ENCODE results near the gene ANKRD45.
"Not testable (repeated sequence)": the region's sequence is repeated elsewhere in the genome, so short reads cannot be mapped to it uniquely, and the experiment has no call there.

ANKRD45 gene

GRCh38 chr1:173669491-173669941 is at the start of gene ANKRD45:
Gene ANKRD45, minus strand, starts transcription at chr1:173669851. Its CDS starts 10,433 bp downstream, at chr1:173659418.
- no peak for DNase-seq

- no peak for DNase-seq
These were observed 47.6 kb upstream of the ANKRD45 start for GRCh38 chr1:173717238-173717637.

GRCh38 chr1:173715538-173715844 is 45.8 kb upstream of the ANKRD45 start:
- no peak for DNase-seq

DNA sequence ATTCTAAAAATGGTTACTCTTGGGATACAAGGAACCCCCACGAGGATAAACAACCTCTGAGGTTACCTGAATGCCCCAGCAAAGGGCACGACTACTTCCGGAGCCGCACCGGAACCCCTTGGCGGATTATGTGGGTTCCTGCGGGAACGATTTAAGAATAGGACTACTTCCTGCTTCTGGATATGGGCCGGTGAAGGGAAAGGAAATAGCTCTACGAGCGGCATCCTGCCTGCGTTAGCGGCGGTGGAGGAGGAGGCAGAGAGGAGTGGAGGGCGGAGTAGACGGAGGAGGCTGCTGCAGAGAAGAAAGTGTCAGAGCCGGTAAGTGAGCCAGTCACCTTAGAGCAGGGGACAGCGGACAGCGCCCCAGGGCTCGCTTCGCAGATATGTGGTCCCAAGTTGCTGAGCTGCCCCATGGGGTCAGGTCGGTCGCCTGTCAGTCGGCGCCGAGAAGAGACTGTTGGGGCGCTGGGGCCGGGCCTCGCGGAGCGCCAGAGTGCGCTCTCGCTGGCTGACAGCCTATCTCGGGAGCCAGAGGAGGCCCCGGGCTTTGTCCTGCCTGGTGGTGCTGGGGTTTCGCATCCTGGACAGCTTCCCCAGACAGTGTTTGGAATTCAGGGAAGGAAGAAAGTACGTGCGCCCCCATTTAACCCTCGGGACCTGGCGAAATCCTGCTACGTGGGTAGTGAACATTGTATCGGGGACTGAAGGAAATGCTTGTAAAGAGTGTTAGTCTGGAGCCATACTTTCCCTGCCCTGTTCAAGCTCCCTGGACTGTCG is 45.3 kb upstream of the ANKRD45 start, which contains the start of gene KLHL20:
Gene KLHL20 (plus strand): TSS at position 223 of the 779 bp plus-strand sequence. CDS start 1,063 bp downstream, outside the sequence.
- DNase-seq, result peak; percentile 82 to 97

DNA sequence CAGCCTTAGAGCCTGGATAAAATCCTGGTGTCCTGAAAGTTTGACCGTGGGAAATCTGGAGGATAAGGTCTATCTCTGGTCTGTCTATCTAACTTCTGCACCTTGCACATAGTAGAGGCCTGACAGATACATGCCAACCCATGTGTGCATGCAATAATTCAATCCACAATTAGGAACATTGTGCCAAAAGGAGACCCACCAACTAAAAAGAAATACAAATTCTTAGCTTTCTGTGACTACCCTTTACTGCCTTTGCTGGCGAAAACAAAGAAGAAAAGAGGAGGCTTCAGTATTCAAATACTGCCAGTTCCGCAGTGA is 44.7 kb upstream of the ANKRD45 start:
- no peak for DNase-seq

GRCh38 chr1:173708787-173709186 is 39.1 kb upstream of the ANKRD45 start:
- no peak for DNase-seq

DNA sequence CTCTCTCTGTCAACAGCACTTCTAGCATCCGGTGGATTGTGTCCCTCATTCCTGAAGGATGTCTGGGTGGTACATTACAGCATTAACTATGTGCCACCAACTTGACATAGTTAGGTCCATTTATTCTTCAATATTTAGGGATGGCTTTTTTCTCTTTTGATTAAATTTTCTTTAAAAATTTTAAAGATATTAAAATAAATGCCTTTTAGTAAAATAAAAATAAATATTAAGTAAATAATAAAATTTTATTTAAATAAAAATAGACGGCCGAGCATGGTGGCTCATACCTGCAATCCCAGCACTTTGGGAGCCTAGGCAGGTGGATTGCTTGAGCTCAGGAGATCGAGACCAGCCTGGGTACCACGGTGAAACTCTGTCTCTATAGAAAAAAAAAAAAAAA is 35.5 kb upstream of the ANKRD45 start:
- DNase-seq, result no peak

DNA sequence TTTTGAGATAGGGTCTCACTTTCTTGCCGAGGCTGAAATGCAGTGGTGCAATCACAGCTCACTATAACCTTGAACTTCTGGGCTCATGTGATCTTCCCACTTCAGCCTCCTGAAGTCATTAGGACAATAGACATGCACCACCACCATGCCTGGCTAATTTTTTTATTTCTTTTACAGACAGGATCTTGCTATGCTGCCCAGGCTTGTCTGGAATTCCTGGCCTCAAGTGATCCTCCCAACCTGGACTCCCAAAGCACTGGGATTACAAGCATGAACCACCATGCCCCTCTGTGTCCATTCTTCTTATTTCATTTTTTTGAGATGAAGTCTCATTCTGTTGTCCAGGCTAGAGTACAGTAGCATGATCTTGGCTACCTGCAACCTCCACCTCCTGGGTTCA is 33.1 kb upstream of the ANKRD45 start:
- no peak for DNase-seq

GRCh38 chr1:173701299-173701698 is 31.6 kb upstream of the ANKRD45 start:
- DNase-seq, result not testable (repeated sequence)

- no peak for DNase-seq
These were observed 23.6 kb upstream of the ANKRD45 start for GRCh38 chr1:173693238-173693637.

GRCh38 chr1:173688300-173688699 is 18.6 kb upstream of the ANKRD45 start:
- no peak for DNase-seq

DNA sequence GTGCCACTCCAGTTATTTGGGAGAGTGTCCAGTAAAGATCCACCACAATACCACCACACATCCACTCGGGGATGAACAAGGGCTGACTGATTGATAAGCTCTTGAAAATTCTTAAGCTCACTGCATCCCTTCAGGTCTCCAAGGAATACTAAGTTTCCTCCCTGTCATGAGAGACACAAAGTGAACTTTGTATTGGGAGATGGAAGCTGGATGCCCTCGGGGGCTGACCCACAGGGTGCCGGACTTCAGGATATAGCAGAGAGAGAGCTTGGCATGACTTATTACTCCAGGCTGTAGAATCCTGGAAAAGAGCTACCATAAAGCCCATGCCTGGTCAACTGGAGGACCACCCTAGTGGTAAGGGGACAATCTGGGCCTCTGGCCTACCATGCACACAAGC is 15.5 kb upstream of the ANKRD45 start:
- DNase-seq, result not testable (repeated sequence)

DNA sequence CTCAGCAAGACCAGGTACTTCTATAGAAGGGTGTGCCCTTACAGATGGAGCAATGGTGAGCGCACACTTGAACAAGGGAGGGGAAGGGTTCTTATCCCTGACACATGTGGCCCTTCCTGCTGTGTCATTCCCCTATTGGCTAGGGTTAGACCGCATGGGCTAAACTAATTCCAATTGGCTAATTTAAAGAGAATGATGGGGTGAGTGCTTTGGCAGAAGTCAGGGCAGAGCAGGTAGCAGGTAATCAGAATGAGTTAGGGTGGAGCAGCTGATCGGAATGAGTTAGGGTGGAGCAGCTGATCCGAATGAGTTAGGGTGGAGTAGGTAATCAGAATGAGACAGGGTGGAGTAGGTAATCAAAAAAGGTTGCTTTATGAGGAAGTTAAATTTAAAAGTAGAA is 14.2 kb upstream of the ANKRD45 start:
- DNase-seq, result not testable (repeated sequence)

GRCh38 chr1:173682184-173682583 is 12.5 kb upstream of the ANKRD45 start:
- DNase-seq, result no peak

DNA sequence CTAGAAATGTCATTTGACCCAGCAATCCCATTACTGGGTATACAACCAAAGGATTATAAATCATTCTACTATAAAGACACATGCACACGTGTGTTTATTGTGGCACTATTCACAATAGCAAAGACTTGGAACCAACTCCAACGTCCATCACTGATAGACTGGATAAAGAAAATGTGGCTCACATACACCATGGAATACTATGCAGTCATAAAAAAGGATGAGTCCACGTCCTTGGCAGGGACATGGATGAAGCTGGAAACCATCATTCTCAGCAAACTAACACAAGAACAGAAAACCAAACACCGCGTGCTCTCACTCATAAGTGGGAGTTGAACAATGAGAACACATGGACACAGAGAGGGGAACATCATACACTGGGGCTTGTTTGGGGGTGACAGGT is 10.5 kb upstream of the ANKRD45 start:
- DNase-seq, result not testable (repeated sequence)

- not testable (repeated sequence) for DNase-seq
These were observed 4.8 kb upstream of the ANKRD45 start for GRCh38 chr1:173674496-173674895.

DNA sequence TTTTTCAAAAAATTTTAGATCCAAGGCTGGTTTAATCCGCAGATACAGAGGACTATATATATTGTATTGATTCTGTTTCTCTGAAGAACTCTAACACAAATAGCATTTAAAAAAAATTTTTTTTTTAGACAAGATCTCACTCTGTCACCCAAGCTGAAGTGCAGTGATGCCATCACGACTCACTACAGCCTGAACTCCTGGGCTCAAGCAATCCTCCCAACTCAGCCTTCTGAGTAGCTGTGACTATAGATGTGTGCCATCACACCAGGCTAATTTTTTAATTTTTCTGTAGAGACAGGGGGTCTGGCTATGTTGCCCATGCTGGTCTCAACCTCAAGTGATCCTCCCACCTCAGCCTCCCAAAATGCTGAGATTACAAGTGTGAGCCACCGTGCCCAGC is 3.0 kb downstream of the ANKRD45 start:
- DNase-seq, result no peak

DNA sequence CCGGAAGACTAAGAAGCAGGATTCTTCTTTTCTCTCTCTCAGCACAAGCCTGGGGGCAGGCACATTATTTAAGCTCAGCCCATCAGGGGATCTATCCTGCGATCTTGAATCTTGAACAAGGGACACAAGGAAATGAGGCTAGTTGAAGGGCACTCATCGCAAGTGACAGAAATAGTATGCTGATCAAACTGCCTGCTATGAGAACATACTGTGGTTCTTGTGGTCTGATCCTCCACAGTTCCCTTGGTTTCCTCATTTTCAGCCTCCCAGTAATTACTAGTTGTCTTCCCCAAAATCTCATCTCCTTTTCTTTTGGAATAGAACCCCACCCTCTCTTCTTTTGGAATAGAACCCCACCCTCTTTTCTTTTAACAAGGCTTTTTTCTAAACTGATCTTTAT is 6.5 kb downstream of the ANKRD45 start:
- peak; percentile 17 to 34 for DNase-seq

DNA sequence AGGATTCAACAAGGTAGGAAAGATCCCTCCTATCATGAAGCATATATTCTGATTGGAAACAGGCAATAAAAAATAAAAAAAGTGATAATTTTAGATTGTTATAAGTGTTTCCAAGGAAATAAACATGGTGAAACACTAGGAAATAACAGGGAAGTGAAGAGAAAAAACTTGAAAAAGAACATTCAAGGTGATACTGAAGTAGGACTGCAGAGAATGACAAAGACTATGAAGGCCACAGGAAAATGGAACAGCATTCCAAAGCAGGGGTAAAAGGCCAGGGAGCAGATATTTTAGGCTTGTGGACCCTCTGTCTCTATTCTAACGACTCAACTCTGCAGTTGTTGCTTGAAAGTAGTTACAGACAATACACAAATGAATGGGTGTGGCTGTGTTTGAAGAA is 7.9 kb downstream of the ANKRD45 start:
- DNase-seq, result no peak

GRCh38 chr1:173661271-173661670 is 8.4 kb downstream of the ANKRD45 start:
- no peak for DNase-seq

DNA sequence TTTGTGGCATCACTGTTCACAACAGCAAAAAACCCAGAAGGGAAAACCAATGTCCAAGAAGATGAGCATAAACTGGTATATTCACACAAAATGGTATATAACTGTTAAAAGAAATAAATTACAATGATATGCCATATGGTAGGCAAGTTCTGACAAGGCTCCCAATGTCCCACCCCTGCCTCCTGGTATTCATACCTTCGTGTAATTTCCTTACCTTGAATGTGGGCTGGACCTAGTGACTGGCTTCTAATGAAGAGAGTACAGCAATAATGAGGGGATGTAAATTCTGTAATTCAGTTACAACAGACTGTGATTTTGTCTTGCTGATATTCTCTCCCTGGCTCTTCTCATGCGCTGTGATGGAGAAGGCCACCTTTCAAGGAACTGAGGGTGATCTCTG is 9.3 kb downstream of the ANKRD45 start:
- DNase-seq, result no peak

GRCh38 chr1:173648880-173649605 is 20.6 kb downstream of the ANKRD45 start:
- DNase-seq, result no peak

GRCh38 chr1:173646656-173647055 is 23.0 kb downstream of the ANKRD45 start:
- no peak for DNase-seq

DNA sequence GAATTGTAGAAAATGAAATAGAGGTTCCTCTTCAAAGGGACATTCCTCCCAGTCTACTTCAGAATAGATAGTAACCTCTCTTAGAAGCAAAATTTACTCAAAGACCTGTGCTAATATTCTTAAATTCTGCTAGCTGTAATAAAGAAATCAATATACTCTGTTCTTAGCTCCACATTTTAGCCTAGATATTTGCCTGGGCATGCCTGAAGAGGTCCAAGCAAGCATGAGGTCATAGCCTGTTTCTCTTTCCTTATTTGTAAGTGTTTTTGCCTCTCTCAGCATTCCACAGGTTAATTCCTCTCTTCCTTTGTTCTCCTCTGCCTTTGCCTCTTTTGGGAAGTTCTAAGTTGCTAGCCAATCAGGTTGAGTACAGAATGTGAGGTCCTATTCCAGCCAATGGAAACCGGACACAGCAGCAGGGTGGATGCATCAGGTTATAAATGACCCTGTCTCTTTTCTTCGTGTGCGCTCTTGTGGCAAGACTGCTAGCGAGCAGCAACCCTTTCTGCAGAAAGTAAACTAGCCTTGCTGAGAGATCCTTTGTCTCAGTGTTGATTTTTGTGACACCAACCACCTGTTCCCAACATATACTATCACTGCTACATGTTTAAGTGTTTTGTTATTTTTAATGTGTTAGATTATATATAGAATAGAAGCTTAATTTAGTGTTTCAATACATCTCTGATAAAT is 27.1 kb downstream of the ANKRD45 start:
- not testable (repeated sequence) for DNase-seq
